Astrocyte of the spinal cord (primary cell): ENCODE data around the gene AFDN.

Source experiments
- DNase-seq: peaks from one replicate; pipeline ENCODE4 v3.0.0; 2011; ENCODE audit warnings: low read depth, low spot score
- H3K4me3 ChIP-seq: 2 replicates; pipeline ENCODE4 v1.5.1; 2011; ENCODE audit warnings: low read depth, mild to moderate bottlenecking, low read length, moderate library complexity
- CTCF ChIP-seq: IDR thresholded peaks from 2 replicates; pipeline ENCODE4 v1.5.1; 2012; ENCODE audit warnings: low read depth, mild to moderate bottlenecking, low read length, inconsistent platforms
- in situ Hi-C: cut with HindIII; loops from 2 replicates; pipeline ENCODE4 v1.10.0; 2017; ENCODE audit warnings: low sequenced_read_pairs

The AFDN gene

GRCh38 chr6:167932468-167933276 lies 106.0 kb downstream of the AFDN start:
- no peak overlapping the region for H3K4me3 ChIP-seq
- TF ChIP-seq CTCF, result no peak
- DNase-seq, result peak; percentile 48
- in situ Hi-C loops, result no loop called here

GRCh38 chr6:167933290-167933689 lies 106.6 kb downstream of the AFDN start:
- in situ Hi-C loops, result no loop called here
- no peak for TF ChIP-seq CTCF
- no peak overlapping the region for H3K4me3 ChIP-seq
- DNase-seq, result no peak

GRCh38 chr6:167933847-167934246 lies 107.1 kb downstream of the AFDN start:
- DNase-seq, result no peak
- no peak for TF ChIP-seq CTCF
- no peak overlapping the region for H3K4me3 ChIP-seq
- in situ Hi-C loops, result no loop called here

- H3K4me3 ChIP-seq, result no peak overlapping the region
- DNase-seq, result no peak
- in situ Hi-C loops, result no loop called here
- TF ChIP-seq CTCF, result no peak
These were observed 107.7 kb downstream of the AFDN start for GRCh38 chr6:167934426-167934864.

GRCh38 chr6:167936051-167936450 lies 109.3 kb downstream of the AFDN start:
- in situ Hi-C loops, result no loop called here
- TF ChIP-seq CTCF, result no peak
- no peak overlapping the region for H3K4me3 ChIP-seq
- DNase-seq, result no peak

- TF ChIP-seq CTCF, result no peak
- in situ Hi-C loops, result no loop called here
- no peak for DNase-seq
These were observed 110.6 kb downstream of the AFDN start for GRCh38 chr6:167937301-167937700.

More at GRCh38 chr6:167937301-167937700, 110.6 kb downstream of the AFDN start:
- no peak overlapping the region for H3K4me3 ChIP-seq
